Hepatocyte (in vitro differentiated cells): Measurements from ENCODE around the gene MGAT5.

Experiments used
- EZH2 ChIP-seq: fragments of 200-600 bp; sonication (generic); IDR thresholded peaks from 2 replicates; pipeline ENCODE4 v1.6.1; 2016; ENCODE audit warnings: antibody characterized with exemption, mild to moderate bottlenecking, borderline replicate concordance
- EZH2phosphoT487 ChIP-seq: fragments of 200-600 bp; sonication (generic); IDR thresholded peaks from one replicate; pipeline ENCODE4 v1.6.1; 2018; ENCODE audit warnings: antibody characterized with exemption, mild to moderate bottlenecking, low read depth, moderate library complexity; ENCODE audit not compliant: unreplicated experiment, severe bottlenecking
- TF ChIP-seq, protein P1 (sequence below): fragments of 200-600 bp; sonication (generic); IDR thresholded peaks from 2 replicates; pipeline ENCODE4 v1.5.1; 2016; ENCODE audit warnings: antibody characterized with exemption, mild to moderate bottlenecking; ENCODE audit not compliant: poor library complexity

DNA sequence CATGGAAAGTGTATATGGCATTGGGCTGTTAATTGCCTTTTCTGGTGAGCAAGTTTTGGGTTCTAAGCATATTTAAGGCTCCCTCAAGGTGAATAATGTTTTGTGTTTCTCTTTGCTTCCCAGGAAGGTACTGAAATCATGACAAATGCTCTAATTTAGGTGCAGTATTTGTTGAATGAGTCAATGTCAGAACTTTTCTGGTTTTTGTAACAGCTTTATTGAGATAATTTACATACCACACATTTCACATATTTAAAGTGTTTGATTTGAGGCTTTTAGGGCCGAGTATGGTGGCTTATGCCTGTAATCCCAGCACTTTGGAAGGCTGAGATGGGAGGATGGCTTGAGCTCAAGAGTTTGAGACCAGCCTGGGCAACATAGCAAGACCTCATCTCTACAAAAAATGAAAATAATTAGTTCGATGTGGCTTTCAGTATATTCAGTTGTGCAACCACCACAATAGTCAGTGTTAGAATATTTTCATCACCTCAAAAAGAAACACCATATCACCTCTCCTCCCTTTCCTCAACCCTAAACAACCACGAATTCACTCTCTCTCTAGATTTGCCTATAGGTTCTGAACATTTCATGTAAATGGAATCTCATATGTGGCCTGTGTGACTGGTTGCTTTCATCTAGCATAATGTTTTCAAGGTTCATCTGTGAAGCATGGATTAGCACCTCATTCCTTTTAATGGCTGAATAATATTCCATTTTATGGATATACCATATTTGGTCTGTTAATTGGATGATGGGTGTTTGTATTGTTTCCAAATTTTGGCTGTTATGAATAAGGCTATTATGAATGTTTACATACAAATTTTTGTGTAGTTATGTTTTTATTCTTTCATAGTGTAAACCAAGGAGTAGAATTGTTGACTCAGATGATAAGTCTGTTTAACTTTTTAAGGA lies 54.9 kb downstream of the MGAT5 start:
- TF ChIP-seq, protein P1, sequence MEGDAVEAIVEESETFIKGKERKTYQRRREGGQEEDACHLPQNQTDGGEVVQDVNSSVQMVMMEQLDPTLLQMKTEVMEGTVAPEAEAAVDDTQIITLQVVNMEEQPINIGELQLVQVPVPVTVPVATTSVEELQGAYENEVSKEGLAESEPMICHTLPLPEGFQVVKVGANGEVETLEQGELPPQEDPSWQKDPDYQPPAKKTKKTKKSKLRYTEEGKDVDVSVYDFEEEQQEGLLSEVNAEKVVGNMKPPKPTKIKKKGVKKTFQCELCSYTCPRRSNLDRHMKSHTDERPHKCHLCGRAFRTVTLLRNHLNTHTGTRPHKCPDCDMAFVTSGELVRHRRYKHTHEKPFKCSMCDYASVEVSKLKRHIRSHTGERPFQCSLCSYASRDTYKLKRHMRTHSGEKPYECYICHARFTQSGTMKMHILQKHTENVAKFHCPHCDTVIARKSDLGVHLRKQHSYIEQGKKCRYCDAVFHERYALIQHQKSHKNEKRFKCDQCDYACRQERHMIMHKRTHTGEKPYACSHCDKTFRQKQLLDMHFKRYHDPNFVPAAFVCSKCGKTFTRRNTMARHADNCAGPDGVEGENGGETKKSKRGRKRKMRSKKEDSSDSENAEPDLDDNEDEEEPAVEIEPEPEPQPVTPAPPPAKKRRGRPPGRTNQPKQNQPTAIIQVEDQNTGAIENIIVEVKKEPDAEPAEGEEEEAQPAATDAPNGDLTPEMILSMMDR, result no peak
- TF ChIP-seq EZH2phosphoT487 (no peak), EZH2 (no peak)
